HPDE6-E6E7 (cell line): ENCODE results near the gene ANKRD63.

Experiments
- DNase-seq: peaks from one replicate; pipeline ENCODE4 v3.0.0; 2011; ENCODE audit warnings: missing footprints; ENCODE audit errors: extremely low spot score

Gene ANKRD63

GRCh38 chr15:40295877-40296560, 13.2 kb upstream of the ANKRD63 start:
- no peak for DNase-seq

GRCh38 chr15:40295297-40295696, 12.4 kb upstream of the ANKRD63 start:
- DNase-seq, result no peak

GRCh38 chr15:40293905-40294895, 11.3 kb upstream of the ANKRD63 start:
- no peak for DNase-seq

- no peak for DNase-seq
Observed at GRCh38 chr15:40293006-40293405, 10.1 kb upstream of the ANKRD63 start.

GRCh38 chr15:40292246-40292645, 9.4 kb upstream of the ANKRD63 start:
- DNase-seq, result no peak

- peak; percentile 63 for DNase-seq
Observed at GRCh38 chr15:40290918-40291574, 8.2 kb upstream of the ANKRD63 start.

GRCh38 chr15:40290545-40290917, 7.7 kb upstream of the ANKRD63 start:
- DNase-seq, result no peak

- DNase-seq, result no peak
Observed at GRCh38 chr15:40289140-40289775, 6.4 kb upstream of the ANKRD63 start.

GRCh38 chr15:40287968-40288367, 5.1 kb upstream of the ANKRD63 start:
- no peak for DNase-seq

- no peak for DNase-seq
Observed at GRCh38 chr15:40287505-40287904, 4.6 kb upstream of the ANKRD63 start.

- DNase-seq, result no peak
Observed at GRCh38 chr15:40286794-40287193, 3.9 kb upstream of the ANKRD63 start.

- DNase-seq, result no peak
Observed at GRCh38 chr15:40286061-40286532, 3.2 kb upstream of the ANKRD63 start.

- DNase-seq, result no peak
Observed at GRCh38 chr15:40285554-40286011, 2.7 kb upstream of the ANKRD63 start.

GRCh38 chr15:40285151-40285550, 2.3 kb upstream of the ANKRD63 start:
- DNase-seq, result no peak

- no peak for DNase-seq
Observed at GRCh38 chr15:40283615-40284300, 894 bp upstream of the ANKRD63 start.

GRCh38 chr15:40282147-40282868, 556 bp downstream of the ANKRD63 start:
- no peak for DNase-seq

- no peak for DNase-seq
Observed at GRCh38 chr15:40281801-40282146, 1.1 kb downstream of the ANKRD63 start.

GRCh38 chr15:40281057-40281800, 1.6 kb downstream of the ANKRD63 start:
- DNase-seq, result no peak

- DNase-seq, result no peak
Observed at GRCh38 chr15:40280260-40281056, 2.4 kb downstream of the ANKRD63 start.
